GM10248 (cell line): ENCODE data around the gene JPT2.

ENCODE experiments used
- CTCF ChIA-PET: fragments of 300-600 bp; sonication (Branson Sonifier 250); formaldehyde crosslinking; extraction: SDS; loops from one replicate; lab custom pipeline; 2021; ENCODE audit warnings: antibody characterized with exemption; lab: Yijun Ruan, JAX
- POLR2A ChIA-PET: fragments of 350-650 bp; sonication (Branson Sonifier 250); formaldehyde crosslinking; extraction: SDS; loops from one replicate; lab custom pipeline; 2020; ENCODE audit warnings: antibody characterized with exemption; lab: Yijun Ruan, JAX
- DNase-seq: peaks from one replicate; pipeline ENCODE4 v3.0.0; 2012; ENCODE audit errors: extremely low spot score
- CTCF ChIP-seq: IDR thresholded peaks from 2 replicates; pipeline ENCODE4 v1.5.1; 2012; ENCODE audit warnings: mild to moderate bottlenecking, low read depth; ENCODE audit errors: extremely low read depth, missing control alignments, control extremely low read depth

Gene JPT2

GRCh38 chr16:1647856-1648255, 30.2 kb upstream of the JPT2 start:
- no peak for TF ChIP-seq CTCF
- CTCF ChIA-PET, result no interaction called here
- POLR2A ChIA-PET, result no interaction called here
- no peak for DNase-seq

GRCh38 chr16:1650131-1650530, 27.9 kb upstream of the JPT2 start:
- DNase-seq, result no peak
- CTCF ChIA-PET, result interaction anchor here (1.5 kb wide), 1 partner anchor 17 kb away, joined by 8 read pairs; no protein-coding TSS in a partner anchor
- no peak for TF ChIP-seq CTCF
- POLR2A ChIA-PET, result no interaction called here

GRCh38 chr16:1651094-1651973, 26.7 kb upstream of the JPT2 start:
- TF ChIP-seq CTCF, result no peak
- ChIA-PET CTCF (no interaction called here), POLR2A (no interaction called here)
- DNase-seq, result no peak

GRCh38 chr16:1651974-1652312, 26.1 kb upstream of the JPT2 start:
- TF ChIP-seq CTCF, result no peak
- no peak for DNase-seq
- ChIA-PET CTCF (no interaction called here), POLR2A (no interaction called here)

GRCh38 chr16:1653023-1653422, 25.1 kb upstream of the JPT2 start:
- ChIA-PET CTCF (interaction anchor here (0.8 kb wide), 1 partner anchor 9 kb away, joined by 3 read pairs; no protein-coding TSS in a partner anchor), POLR2A (interaction anchor here (0.7 kb wide), 1 partner anchor 25 kb away, joined by 3 read pairs; no protein-coding TSS in a partner anchor)

More at GRCh38 chr16:1653023-1653422, 25.1 kb upstream of the JPT2 start:
- TF ChIP-seq CTCF, result no peak
- DNase-seq, result no peak
